ENCODE data around the gene FHIT. TPM values are rescaled to one million over a fixed set of nuclear protein-coding genes. Genes with fewer than 3 reads are reported as not detected.

FHIT gene
- total and polyA plus RNA-seq, 2 experiments from 2014 or later: 0.22 to 0.90 TPM

DNA sequence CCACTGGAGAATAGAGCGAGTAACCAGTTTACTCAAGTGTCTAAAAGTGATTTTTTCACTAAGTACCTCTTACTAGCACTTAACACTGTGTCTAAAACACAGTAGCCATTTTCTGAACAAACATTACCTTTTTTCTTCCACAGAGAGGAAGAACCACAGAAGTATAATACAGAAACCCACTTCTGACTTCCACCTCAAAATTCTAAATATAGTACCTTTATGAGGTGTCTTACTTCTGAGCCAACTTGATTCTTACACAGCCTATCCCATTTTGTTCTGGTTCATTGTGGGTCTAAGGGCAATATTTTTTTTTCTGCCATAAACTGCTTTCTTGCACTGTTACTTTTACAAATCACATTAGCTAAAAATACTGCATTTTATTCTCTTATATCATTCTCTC, 821.0 kb downstream of the FHIT start:
- H3K4me1 ChIP-seq (ENCODE audit: insufficient read depth): no peaks in the 10 kb centered on the region
- H3K9me2 ChIP-seq (ENCODE audit: insufficient read depth): no peaks in the 10 kb centered on the region
- 0 out of 2 replicates have a peak, but pooled peaks cover 3% of the 10 kb centered on the region for H3K27me3 ChIP-seq (replicated peaks; ENCODE audit: insufficient read depth)
- no peaks in the 10 kb centered on the region for H3F3A ChIP-seq (ENCODE audit: insufficient read depth)
- H3K9me3 ChIP-seq (ENCODE audit: low read depth): no peaks in the 10 kb centered on the region
- no peaks in the 10 kb centered on the region for H3K79me2 ChIP-seq (ENCODE audit: insufficient read depth)
- WGBS, 2 experiments (ENCODE audit: low coverage in 1 of 2, low lambda C conversion rate in 2 of 2, missing lambda C conversion rate in 2 of 2): 27 to 32% methylated on average over 1 of the region's 1 CpG
- no peak overlapping the region for H2AFZ ChIP-seq
- H3K4me2 ChIP-seq (ENCODE audit: unreplicated experiment): no peak overlapping the region
- H4K20me1 ChIP-seq (ENCODE audit: insufficient read depth): no peaks in the 10 kb centered on the region
- no peak overlapping the region for H3K4me3 ChIP-seq
- no peak overlapping the region for H3K27ac ChIP-seq
- TF ChIP-seq EZH2phosphoT487 (IDR thresholded peaks at IDR 0.05; ENCODE audit: insufficient read depth, low read depth) (no peak), EZH2 (IDR thresholded peaks at IDR 0.05; ENCODE audit: insufficient read depth, poor library complexity, severe bottlenecking) (no peak)
- no peaks in the 10 kb centered on the region for H3K36me3 ChIP-seq (ENCODE audit: low read depth)
- in situ Hi-C loops (cut with MboI): no loop called here
- no peak overlapping the region for H3K9ac ChIP-seq
- DNase-seq: no peak

- no peaks in the 10 kb centered on the region for H3K79me2 ChIP-seq (ENCODE audit: insufficient read depth)
- TF ChIP-seq EZH2 (IDR thresholded peaks at IDR 0.05; ENCODE audit: insufficient read depth, poor library complexity, severe bottlenecking): no peak
- no peak for TF ChIP-seq EZH2phosphoT487 (IDR thresholded peaks at IDR 0.05; ENCODE audit: insufficient read depth, low read depth)
- 0 out of 2 replicates have a peak, but pooled peaks cover 3% of the 10 kb centered on the region for H3K27me3 ChIP-seq (replicated peaks; ENCODE audit: insufficient read depth)
- no peaks in the 10 kb centered on the region for H3K9me2 ChIP-seq (ENCODE audit: insufficient read depth)
- 64 to 67% methylated on average over 5 of the region's 5 CpGs for WGBS, 2 experiments (ENCODE audit: low coverage in 1 of 2, low lambda C conversion rate in 2 of 2, missing lambda C conversion rate in 2 of 2)
- in situ Hi-C loops (cut with MboI): no loop called here
- no peak overlapping the region for H3K9ac ChIP-seq
- H3F3A ChIP-seq (ENCODE audit: insufficient read depth): no peaks in the 10 kb centered on the region
- H3K4me2 ChIP-seq (ENCODE audit: unreplicated experiment): no peak overlapping the region
- H3K9me3 ChIP-seq (ENCODE audit: low read depth): no peaks in the 10 kb centered on the region
- no peak overlapping the region for H3K4me3 ChIP-seq
- no peaks in the 10 kb centered on the region for H3K36me3 ChIP-seq (ENCODE audit: low read depth)
- H4K20me1 ChIP-seq (ENCODE audit: insufficient read depth): no peaks in the 10 kb centered on the region
- no peak for DNase-seq
- no peak overlapping the region for H3K27ac ChIP-seq
- H3K4me1 ChIP-seq (ENCODE audit: insufficient read depth): no peaks in the 10 kb centered on the region
- H2AFZ ChIP-seq: no peak overlapping the region
Observed at GRCh38 chr3:60427109-60427508, 824.1 kb downstream of the FHIT start.

DNA sequence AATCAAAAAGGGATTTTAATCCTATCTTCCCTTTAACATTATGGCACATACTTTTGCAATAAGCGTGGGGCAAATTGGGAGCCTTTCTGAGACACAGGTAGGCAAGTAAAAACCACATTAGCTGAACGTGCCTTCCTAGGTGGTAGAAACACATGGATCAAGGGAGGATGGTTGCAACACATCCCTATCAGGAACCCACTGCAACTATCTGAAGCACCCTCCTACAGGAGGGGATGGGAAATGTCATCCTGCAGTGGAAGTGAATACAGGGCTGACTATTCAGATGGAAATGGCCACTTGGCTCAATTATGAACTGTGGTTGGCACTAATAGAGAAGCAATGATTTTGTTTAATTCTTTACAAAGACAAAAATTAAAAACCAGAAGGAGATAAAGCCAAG, 826.3 kb downstream of the FHIT start:
- 0 out of 2 replicates have a peak, but pooled peaks cover 3% of the 10 kb centered on the region for H3K27me3 ChIP-seq (replicated peaks; ENCODE audit: insufficient read depth)
- in situ Hi-C loops (cut with MboI): no loop called here
- no peak overlapping the region for H3K9ac ChIP-seq
- no peaks in the 10 kb centered on the region for H3K36me3 ChIP-seq (ENCODE audit: low read depth)
- H3K4me1 ChIP-seq (ENCODE audit: insufficient read depth): no peaks in the 10 kb centered on the region
- 29 to 30% methylated on average over 2 of the region's 2 CpGs for WGBS, 2 experiments (ENCODE audit: low coverage in 1 of 2, low lambda C conversion rate in 2 of 2, missing lambda C conversion rate in 2 of 2)
- DNase-seq: no peak
- no peaks in the 10 kb centered on the region for H3K9me3 ChIP-seq (ENCODE audit: low read depth)
- no peaks in the 10 kb centered on the region for H3K9me2 ChIP-seq (ENCODE audit: insufficient read depth)
- H3K4me2 ChIP-seq (ENCODE audit: unreplicated experiment): no peak overlapping the region
- H3K79me2 ChIP-seq (ENCODE audit: insufficient read depth): no peaks in the 10 kb centered on the region
- no peak overlapping the region for H3K4me3 ChIP-seq
- no peak overlapping the region for H2AFZ ChIP-seq
- no peak overlapping the region for H3K27ac ChIP-seq
- TF ChIP-seq EZH2 (IDR thresholded peaks at IDR 0.05; ENCODE audit: insufficient read depth, poor library complexity, severe bottlenecking): no peak
- no peak for TF ChIP-seq EZH2phosphoT487 (IDR thresholded peaks at IDR 0.05; ENCODE audit: insufficient read depth, low read depth)
- H3F3A ChIP-seq (ENCODE audit: insufficient read depth): no peaks in the 10 kb centered on the region
- no peaks in the 10 kb centered on the region for H4K20me1 ChIP-seq (ENCODE audit: insufficient read depth)

DNA sequence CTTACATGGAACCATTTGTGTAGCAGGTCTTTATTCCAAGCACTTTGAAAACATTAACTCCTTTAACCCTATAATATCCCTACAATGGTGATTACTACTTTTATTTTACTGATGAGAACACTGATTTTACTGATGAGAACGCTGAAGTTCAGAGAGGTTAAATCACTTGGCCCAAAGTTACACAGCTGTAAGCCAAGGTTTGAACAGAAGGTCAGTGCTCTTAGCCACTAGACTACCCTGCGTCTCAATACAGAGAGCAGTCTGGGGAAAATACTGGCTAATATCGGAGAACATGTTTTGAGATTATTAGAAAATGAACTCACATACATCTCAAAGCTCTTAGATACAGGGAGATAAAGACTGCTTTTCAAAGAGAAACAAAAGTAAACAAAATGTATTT, 827.2 kb downstream of the FHIT start:
- Histone ChIP-seq H3K4me2 (ENCODE audit: unreplicated experiment) (no peak overlapping the region), H3K4me3 (no peak overlapping the region), H3K27me3 (replicated peaks; ENCODE audit: insufficient read depth) (0 out of 2 replicates have a peak, but pooled peaks cover 3% of the 10 kb centered on the region), H3K27ac (no peak overlapping the region), H3K9ac (no peak overlapping the region), H3K9me3 (ENCODE audit: low read depth) (no peaks in the 10 kb centered on the region), H3K9me2 (ENCODE audit: insufficient read depth) (no peaks in the 10 kb centered on the region), H3K4me1 (ENCODE audit: insufficient read depth) (no peaks in the 10 kb centered on the region), H3K79me2 (ENCODE audit: insufficient read depth) (no peaks in the 10 kb centered on the region), H2AFZ (no peak overlapping the region), H3K36me3 (ENCODE audit: low read depth) (no peaks in the 10 kb centered on the region), H4K20me1 (ENCODE audit: insufficient read depth) (no peaks in the 10 kb centered on the region), H3F3A (ENCODE audit: insufficient read depth) (no peaks in the 10 kb centered on the region)
- no peak for TF ChIP-seq EZH2 (IDR thresholded peaks at IDR 0.05; ENCODE audit: insufficient read depth, poor library complexity, severe bottlenecking)
- in situ Hi-C loops (cut with MboI): no loop called here
- 54 to 57% methylated on average over 3 of the region's 3 CpGs for WGBS, 2 experiments (ENCODE audit: low coverage in 1 of 2, low lambda C conversion rate in 2 of 2, missing lambda C conversion rate in 2 of 2)
- no peak for DNase-seq

DNA sequence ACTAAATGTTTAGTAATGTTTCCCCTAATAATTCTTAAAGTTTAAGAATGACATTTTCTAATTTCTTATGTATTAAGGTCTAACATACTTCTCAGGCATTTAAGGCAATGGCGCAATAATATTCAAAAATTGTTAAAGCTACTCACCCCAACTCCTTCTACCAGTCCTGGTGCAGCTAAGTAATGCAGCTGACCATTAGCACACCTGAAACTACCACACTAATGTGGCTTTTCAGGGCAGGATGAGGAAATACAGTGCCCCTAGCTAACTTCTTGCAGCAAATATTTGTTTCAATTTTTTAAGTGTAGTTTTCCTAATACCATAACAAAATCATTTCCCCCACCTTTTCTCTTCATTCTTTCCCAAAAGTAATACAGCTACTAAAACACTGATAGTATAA, 827.7 kb downstream of the FHIT start:
- DNase-seq: no peak
- no peak overlapping the region for H2AFZ ChIP-seq

More for the DNA sequence above, 827.7 kb downstream of the FHIT start:
- no peaks in the 10 kb centered on the region for H3K9me2 ChIP-seq (ENCODE audit: insufficient read depth)
- H3K4me3 ChIP-seq: no peak overlapping the region
- no peak overlapping the region for H3K9ac ChIP-seq
- no peaks in the 10 kb centered on the region for H4K20me1 ChIP-seq (ENCODE audit: insufficient read depth)
- 65 to 74% methylated on average over 1 of the region's 1 CpG for WGBS, 2 experiments (ENCODE audit: low coverage in 1 of 2, low lambda C conversion rate in 2 of 2, missing lambda C conversion rate in 2 of 2)
- H3K79me2 ChIP-seq (ENCODE audit: insufficient read depth): no peaks in the 10 kb centered on the region
- no peak overlapping the region for H3K27ac ChIP-seq
- no peak overlapping the region for H3K4me2 ChIP-seq (ENCODE audit: unreplicated experiment)
- H3K36me3 ChIP-seq (ENCODE audit: low read depth): no peaks in the 10 kb centered on the region
- H3K9me3 ChIP-seq (ENCODE audit: low read depth): no peaks in the 10 kb centered on the region
- H3K27me3 ChIP-seq (replicated peaks; ENCODE audit: insufficient read depth): 0 out of 2 replicates have a peak, but pooled peaks cover under 1% of the 10 kb centered on the region
- H3K4me1 ChIP-seq (ENCODE audit: insufficient read depth): no peaks in the 10 kb centered on the region
- TF ChIP-seq EZH2phosphoT487 (IDR thresholded peaks at IDR 0.05; ENCODE audit: insufficient read depth, low read depth) (no peak), EZH2 (IDR thresholded peaks at IDR 0.05; ENCODE audit: insufficient read depth, poor library complexity, severe bottlenecking) (no peak)
- in situ Hi-C loops (cut with MboI): no loop called here
- no peaks in the 10 kb centered on the region for H3F3A ChIP-seq (ENCODE audit: insufficient read depth)

All from GM23248 (cell line).